ENCODE results near the gene TAX1BP1. TPM values are rescaled to one million over a fixed set of nuclear protein-coding genes. Genes with fewer than 3 reads are reported as not detected.

Gene TAX1BP1
- total and polyA plus RNA-seq, 2 of the 13 experiments (the other 11 are each of a cell fraction or from before 2014, with no cell fraction given): 95.2 to 98.9 TPM

GRCh38 chr7:27763983-27764508, 24.1 kb downstream of the TAX1BP1 start:
- POLR2A ChIA-PET: interaction anchor here (1.0 to 1.6 kb wide), 2 partner anchors 19 to 23 kb away, joined by 3 to 4 read pairs; no protein-coding TSS in a partner anchor
- no TSS peak for BruUV-seq (replicated peaks)
- peaks cover 10% of the 10 kb centered on the region for H3K79me2 ChIP-seq (ENCODE audit: insufficient read depth, low read length)
- ATAC-seq (no peak), FAIRE-seq (no peak), DNase-seq (ENCODE audit: low spot score) (no peak)
- intact Hi-C loops (cut with micrococcal nuclease; ENCODE audit: unreplicated experiment) (no loop called here), in situ Hi-C loops (cut with HindIII; ENCODE audit: extremely low pct_ligation_motif_present, low pct_unique_long_range_greater_than_20kb) (no loop called here)
- no peak overlapping the region for H3K4me3 ChIP-seq (replicated peaks in 1 of 3; ENCODE audit: insufficient read depth in 1 of 3, low read depth in 2 of 3, low read length in 3 of 3)
- H4K20me1 ChIP-seq (ENCODE audit: insufficient read depth, low read length): peaks cover 3% of the 10 kb centered on the region; the same call in 1 of the 2 replicates
- CTCF ChIA-PET (ENCODE audit: low intra/inter-chr PET ratio, low total read pairs): no interaction called here
- H3K36me3 ChIP-seq (replicated peaks in 1 of 2; ENCODE audit: control insufficient read depth in 1 of 2, insufficient read depth in 2 of 2, low read length in 2 of 2): peaks cover 0 to 16% of the 10 kb centered on the region in 2 experiments; a peak in 2 of 5 replicates
- H3K4me2 ChIP-seq (ENCODE audit: low read depth, low read length): no peak overlapping the region
- H3K27me3 ChIP-seq (ENCODE audit: control insufficient read depth in 1 of 2, insufficient read depth in 2 of 2, low read length in 2 of 2): no peaks in the 10 kb centered on the region
- H3K9ac ChIP-seq (ENCODE audit: insufficient read depth, low read depth, low read length): no peak overlapping the region
- 73% methylated on average over 2 of the region's 2 CpGs for WGBS (ENCODE audit: low lambda C conversion rate)
- H2AFZ ChIP-seq (ENCODE audit: low read length): no peak overlapping the region
- no peaks in the 10 kb centered on the region for H3K9me3 ChIP-seq (ENCODE audit: low read length)
- peaks cover 14% of the 10 kb centered on the region for H3K4me1 ChIP-seq (ENCODE audit: insufficient read depth, low read length)
- peak overlapping the region; percentile 17 for H3K27ac ChIP-seq (ENCODE audit: extremely low read length, insufficient read depth, low read length)
- no peak for TF ChIP-seq KMT2B (CRISPR knock-in tag; IDR thresholded peaks at IDR 0.05)
- TF ChIP-seq CENPBD1 (CRISPR knock-in tag; IDR thresholded peaks at IDR 0.05; ENCODE audit: borderline replicate concordance, low read depth): no peak
- TF ChIP-seq NR2F6 (IDR thresholded peaks at IDR 0.05): no peak
- TF ChIP-seq NR2F6 (CRISPR knock-in tag; IDR thresholded peaks at IDR 0.05): no peak
- no peak for TF ChIP-seq ZXDC (CRISPR knock-in tag; IDR thresholded peaks at IDR 0.05)
- TF ChIP-seq TCF7 (IDR thresholded peaks at IDR 0.05; ENCODE audit: low read depth): no peak
- TF ChIP-seq EP300 (IDR thresholded peaks at IDR 0.05; ENCODE audit: low read depth in 2 of 2, low read length in 2 of 2): no peak
- no peak for TF ChIP-seq EP300 (CRISPR knock-in tag; IDR thresholded peaks at IDR 0.05; ENCODE audit: borderline replicate concordance)
- no peak for TF ChIP-seq SRSF1 (optimal IDR thresholded peaks at IDR 0.05; ENCODE audit: low read depth, low read length)
- TF ChIP-seq ERF (CRISPR knock-in tag; IDR thresholded peaks at IDR 0.05): no peak
- TF ChIP-seq PAXIP1 (CRISPR knock-in tag; conservative IDR thresholded peaks at IDR 0.05): no peak
- TF ChIP-seq ZSCAN5A (CRISPR knock-in tag; IDR thresholded peaks at IDR 0.05; ENCODE audit: borderline replicate concordance): no peak
